Neural cell (in vitro differentiated cells): ENCODE measurements around the gene GFRA1. TPM values are rescaled to one million over a fixed set of nuclear protein-coding genes. Genes with fewer than 3 reads are reported as not detected.

Experiments used
- H2AFZ ChIP-seq: fragments of 200-600, 300-800 bp; sonication (generic), shearing (Covaris generic); 2 replicates; pipeline ENCODE4 v1.6.0; 2014; ENCODE audit warnings: low read depth, mild to moderate bottlenecking, antibody characterized with exemption, low read length, moderate library complexity
- H3F3A ChIP-seq: fragments of 200-600 bp; shearing (Covaris generic); 2 replicates; pipeline ENCODE4 v1.6.1; 2016; ENCODE audit warnings: mild to moderate bottlenecking, moderate library complexity, mixed read lengths, antibody characterized with exemption, low read length; ENCODE audit not compliant: insufficient read depth, poor library complexity, severe bottlenecking
- H3K27ac ChIP-seq: fragments of 200-600, 300-800 bp; sonication (generic), shearing (Covaris generic); 2 replicates; pipeline ENCODE4 v1.5.1; 2014; ENCODE audit warnings: mild to moderate bottlenecking, low read length, moderate library complexity
- H3K27me3 ChIP-seq: fragments of 300-800, 200-600 bp; sonication (generic), shearing (Covaris generic); 2 replicates; pipeline ENCODE4 v1.6.0; 2014; ENCODE audit warnings: mild to moderate bottlenecking, low read depth, low read length, moderate library complexity; ENCODE audit not compliant: insufficient read depth
- H3K36me3 ChIP-seq: fragments of 300-800, 200-600 bp; sonication (generic), shearing (Covaris generic); 2 replicates; pipeline ENCODE4 v1.5.1; 2014; ENCODE audit warnings: mild to moderate bottlenecking, antibody characterized with exemption, low read length, moderate library complexity; ENCODE audit not compliant: insufficient read depth
- H3K4me2 ChIP-seq: fragments of 300-800, 200-600 bp; sonication (generic), shearing (Covaris generic); 2 replicates; pipeline ENCODE4 v1.6.0; 2014; ENCODE audit warnings: mild to moderate bottlenecking, low read length
- H3K4me3 ChIP-seq: fragments of 300-800, 200-600 bp; sonication (generic), shearing (Covaris generic); 2 replicates; pipeline ENCODE4 v1.5.1; 2014; ENCODE audit warnings: mild to moderate bottlenecking, low read length, moderate library complexity
- H3K79me2 ChIP-seq: fragments of 200-600 bp; shearing (Covaris generic); replicated peaks from 2 replicates; pipeline ENCODE4 v1.6.0; 2014; ENCODE audit warnings: mild to moderate bottlenecking, low read length, moderate library complexity; ENCODE audit not compliant: insufficient read depth
- H3K9ac ChIP-seq: fragments of 300-800, 200-600 bp; sonication (generic), shearing (Covaris generic); 2 replicates; pipeline ENCODE4 v1.6.1; 2016; ENCODE audit warnings: mild to moderate bottlenecking, low read length, mixed read lengths
- H3K9me2 ChIP-seq: fragments of 200-600 bp; shearing (Covaris generic); 2 replicates; pipeline ENCODE4 v1.6.1; 2016; ENCODE audit warnings: mild to moderate bottlenecking, low read length, mixed read lengths; ENCODE audit not compliant: insufficient read depth
- H3K9me3 ChIP-seq: fragments of 200-600, 300-800 bp; sonication (generic), shearing (Covaris generic); 2 replicates; pipeline ENCODE4 v1.6.1; 2016; ENCODE audit warnings: mild to moderate bottlenecking, mixed run types, low read length, moderate library complexity, mixed read lengths
- H4K20me1 ChIP-seq: fragments of 200-600 bp; shearing (Covaris generic); 2 replicates; pipeline ENCODE4 v1.6.1; 2016; ENCODE audit warnings: mild to moderate bottlenecking, mixed run types; ENCODE audit not compliant: insufficient read depth
- CTCF ChIP-seq: fragments of 450-650 bp; IDR thresholded peaks from 2 replicates; pipeline ENCODE4 v1.5.1; 2014; ENCODE audit warnings: antibody characterized with exemption, mild to moderate bottlenecking, moderate library complexity; ENCODE audit not compliant: poor library complexity, severe bottlenecking
- EP300 ChIP-seq: fragments of 450-650 bp; conservative IDR thresholded peaks from 2 replicates; pipeline ENCODE4 v1.6.1; 2014; ENCODE audit warnings: antibody characterized with exemption, mild to moderate bottlenecking, moderate library complexity; ENCODE audit not compliant: poor library complexity, severe bottlenecking
- EZH2 ChIP-seq: fragments of 200-600, 300-800 bp; shearing (Covaris generic), sonication (generic); IDR thresholded peaks from 2 replicates; pipeline ENCODE4 v1.6.1; 2014; ENCODE audit warnings: antibody characterized with exemption, low read length, borderline replicate concordance, mild to moderate bottlenecking; ENCODE audit not compliant: insufficient read depth, poor library complexity, severe bottlenecking
- MXI1 ChIP-seq: fragments of 450-650 bp; conservative IDR thresholded peaks from 2 replicates; pipeline ENCODE4 v1.6.1; 2014; ENCODE audit warnings: antibody characterized with exemption, mild to moderate bottlenecking; ENCODE audit not compliant: poor library complexity, severe bottlenecking
- POLR2AphosphoS5 ChIP-seq: IDR thresholded peaks from 2 replicates; pipeline ENCODE4 v1.6.1; 2012
- RAD21 ChIP-seq: fragments of 450-650 bp; conservative IDR thresholded peaks from 2 replicates; pipeline ENCODE4 v1.6.1; 2014; ENCODE audit warnings: antibody characterized with exemption, mild to moderate bottlenecking, moderate library complexity
- REST ChIP-seq: IDR thresholded peaks from 2 replicates; pipeline ENCODE4 v1.6.1; 2012; ENCODE audit warnings: borderline replicate concordance
- SMC3 ChIP-seq: fragments of 450-650 bp; conservative IDR thresholded peaks from 2 replicates; pipeline ENCODE4 v1.6.1; 2014; ENCODE audit warnings: antibody characterized with exemption, mild to moderate bottlenecking, moderate library complexity; ENCODE audit not compliant: poor library complexity
- TAF1 ChIP-seq: IDR thresholded peaks from 2 replicates; pipeline ENCODE4 v1.6.1; 2012; ENCODE audit warnings: low read depth
- polyA plus RNA-seq: library from polyadenylated mRNA; depleted of rRNA; stranded (reverse); fragments of >200 nt; gene quantifications from 2 replicates; pipeline ENCODE4 v1.2.3, GENCODE V29; 2014

GFRA1 gene
- polyA plus RNA-seq, 1 donor from 2014 or later = 2.3 TPM

GRCh38 chr10:116311016-116311415 is 38.0 kb upstream of the GFRA1 start:
- H3K27ac ChIP-seq = no peak overlapping the region
- no peak overlapping the region for H3K9ac ChIP-seq
- H3K9me3 ChIP-seq = no peaks in the 10 kb centered on the region
- no peaks in the 10 kb centered on the region for H3K27me3 ChIP-seq
- TF ChIP-seq CTCF (no peak), REST (no peak), MXI1 (no peak), SMC3 (no peak), RAD21 (no peak), POLR2AphosphoS5 (no peak), TAF1 (no peak), EP300 (no peak), EZH2 (no peak)
- no peaks in the 10 kb centered on the region for H3K9me2 ChIP-seq
- no peak overlapping the region for H3K4me3 ChIP-seq
- no peaks in the 10 kb centered on the region for H3F3A ChIP-seq
- H4K20me1 ChIP-seq = no peaks in the 10 kb centered on the region
- H2AFZ ChIP-seq = no peak overlapping the region
- no peaks in the 10 kb centered on the region for H3K36me3 ChIP-seq
- H3K4me2 ChIP-seq = no peak overlapping the region
- H3K79me2 ChIP-seq = no peaks in the 10 kb centered on the region

GRCh38 chr10:116307455-116307854 is 34.4 kb upstream of the GFRA1 start:
- Histone ChIP-seq H3K4me2 (no peak overlapping the region), H4K20me1 (no peaks in the 10 kb centered on the region), H3K9me2 (no peaks in the 10 kb centered on the region), H3K79me2 (no peaks in the 10 kb centered on the region), H3F3A (no peaks in the 10 kb centered on the region), H3K9me3 (no peaks in the 10 kb centered on the region), H2AFZ (no peak overlapping the region), H3K27ac (no peak overlapping the region), H3K27me3 (no peaks in the 10 kb centered on the region), H3K4me3 (no peak overlapping the region), H3K36me3 (no peaks in the 10 kb centered on the region), H3K9ac (no peak overlapping the region)
- TF ChIP-seq MXI1 (no peak), CTCF (no peak), RAD21 (no peak), REST (no peak), TAF1 (no peak), POLR2AphosphoS5 (no peak), EP300 (no peak), EZH2 (no peak), SMC3 (no peak)
